Measurements from ENCODE around the gene TESPA1.
A peak's percentile ranks its signal among the peaks of the same experiment; 100 is the strongest.
"Not testable (repeated sequence)": the region's sequence is repeated elsewhere in the genome, so short reads cannot be mapped to it uniquely, and the experiment has no call there.

The TESPA1 gene

GRCh38 chr12:54986773-54987172 lies 2.2 kb upstream of the TESPA1 start:
- CTCF ChIA-PET = interaction anchor here (0.9 to 1.3 kb wide), 3 partner anchors 84 to 87 kb away, joined by 3 to 4 read pairs (median 4); no protein-coding TSS in a partner anchor
- TF ChIP-seq ZNF146 (tag by site-specific recombination; IDR thresholded peaks at IDR 0.05) = peak; percentile 67; the same call in 1 of the 2 replicates

GRCh38 chr12:54983536-54984101 lies 943 bp downstream of the TESPA1 start:
- TF ChIP-seq ZFHX2 (tag by site-specific recombination; conservative IDR thresholded peaks at IDR 0.05) (no peak), MEIS1 (CRISPR knock-in tag; IDR thresholded peaks at IDR 0.05; ENCODE audit: borderline replicate concordance) (no peak), ZSCAN18 (tag by site-specific recombination; IDR thresholded peaks at IDR 0.05) (no peak), ZNF580 (tag by site-specific recombination; IDR thresholded peaks at IDR 0.05) (no peak), ZNF529 (tag by site-specific recombination; IDR thresholded peaks at IDR 0.05; ENCODE audit: insufficient replicate concordance) (no peak), ZBTB17 (tag by site-specific recombination; IDR thresholded peaks at IDR 0.05) (no peak), PRDM10 (tag by site-specific recombination; IDR thresholded peaks at IDR 0.05) (no peak), ZBTB8A (tag by site-specific recombination; IDR thresholded peaks at IDR 0.05) (no peak), ZNF37A (tag by site-specific recombination; IDR thresholded peaks at IDR 0.05) (no peak), PRDM4 (tag by site-specific recombination; IDR thresholded peaks at IDR 0.05) (no peak), PBX3 (CRISPR knock-in tag; IDR thresholded peaks at IDR 0.05) (no peak), ZNF175 (tag by site-specific recombination; IDR thresholded peaks at IDR 0.05) (no peak), ZBTB7A (tag by site-specific recombination; IDR thresholded peaks at IDR 0.05; ENCODE audit: low read depth) (no peak), ZNF324 (tag by site-specific recombination; IDR thresholded peaks at IDR 0.05) (no peak), ZNF221 (tag by site-specific recombination; IDR thresholded peaks at IDR 0.05; ENCODE audit: borderline replicate concordance) (no peak), ZNF366 (tag by site-specific recombination; conservative IDR thresholded peaks at IDR 0.05) (no peak), ZNF677 (tag by site-specific recombination; IDR thresholded peaks at IDR 0.05) (no peak)
- Histone ChIP-seq H3K9me3 (ENCODE audit: control insufficient read depth, insufficient read depth, low read depth, low read length) (no peaks in the 10 kb centered on the region), H3K4me1 (ENCODE audit: control insufficient read depth, insufficient read depth, low read length) (no peaks in the 10 kb centered on the region), H3K27ac (ENCODE audit: extremely low read depth, low read depth, low read length) (no peak overlapping the region), H3K4me3 (ENCODE audit: low read depth, low read length) (no peak overlapping the region), H3K36me3 (ENCODE audit: control insufficient read depth in 2 of 2, insufficient read depth in 1 of 2, low read length in 2 of 2) (no peaks in the 10 kb centered on the region)
- ChIA-PET CTCF (interaction anchor here (0.7 to 2.9 kb wide), 3 partner anchors 10 to 590 kb away, joined by 3 to 16 read pairs (median 3); no protein-coding TSS in a partner anchor), POLR2A (no interaction called here)

More at GRCh38 chr12:54986773-54987172, 2.2 kb upstream of the TESPA1 start:
- H3K9me3 ChIP-seq (ENCODE audit: control insufficient read depth, insufficient read depth, low read depth, low read length); H3K4me1 ChIP-seq (ENCODE audit: control insufficient read depth, insufficient read depth, low read length); H3K27ac ChIP-seq (ENCODE audit: extremely low read depth, low read depth, low read length); H3K4me3 ChIP-seq (ENCODE audit: low read depth, low read length); H3K36me3 ChIP-seq (ENCODE audit: control insufficient read depth in 2 of 2, insufficient read depth in 1 of 2, low read length in 2 of 2); POLR2A ChIA-PET: not testable (repeated sequence)
